H1 (cell line): ENCODE data around the gene BAK1. TPM values are rescaled to one million over a fixed set of nuclear protein-coding genes. Genes with fewer than 3 reads are reported as not detected.

Experiments used
- CTCF ChIA-PET: fragments of 300-600 bp; sonication (Branson Sonifier 250); formaldehyde crosslinking; loops from one replicate; lab custom pipeline; 2021; ENCODE audit not compliant: partially characterized antibody; lab: Charles Lee
- POLR2A ChIA-PET: fragments of 300-600 bp; sonication (Branson Sonifier 250); formaldehyde crosslinking; loops from one replicate; lab custom pipeline; 2021; ENCODE audit warnings: inconsistent platforms; ENCODE audit not compliant: partially characterized antibody; lab: Charles Lee
- DNase-seq, 2 experiments: peaks; one replicate each; pipeline versions ENCODE4 v3.0.0 to v3.0.0-alpha.2; 2010 to 2022; ENCODE audit warnings: low spot score in 2 of 2, low read depth in 1 of 2, mixed read lengths in 1 of 2
- FAIRE-seq: peaks from 2 replicates; lab custom pipeline; 2011; peaks lifted over from hg19 to GRCh38; lab: Jason Lieb, UNC
- H2AFZ ChIP-seq: 2 replicates; pipeline ENCODE4 v1.8.1; 2012; ENCODE audit warnings: low read length, inconsistent platforms
- H2AK5ac ChIP-seq: 2 replicates; pipeline ENCODE4 v1.6.1; 2013; ENCODE audit warnings: low read depth, low read length
- H2BK120ac ChIP-seq: replicated peaks from 2 replicates; pipeline ENCODE3; 2013; ENCODE audit warnings: low read depth, low read length, inconsistent platforms
- H2BK12ac ChIP-seq: 2 replicates; pipeline ENCODE4 v1.6.1; 2013; ENCODE audit warnings: low read depth, low read length
- H2BK15ac ChIP-seq: 2 replicates; pipeline ENCODE4 v1.6.1; 2013; ENCODE audit warnings: low read length
- H2BK20ac ChIP-seq: 2 replicates; pipeline ENCODE4 v1.6.1; 2013; ENCODE audit warnings: low read length
- H2BK5ac ChIP-seq: 2 replicates; pipeline ENCODE4 v1.6.1; 2013; ENCODE audit warnings: low read depth, low read length
- H3K14ac ChIP-seq: 2 replicates; pipeline ENCODE4 v1.6.1; 2013; ENCODE audit warnings: inconsistent platforms; ENCODE audit not compliant: insufficient read length
- H3K18ac ChIP-seq: 2 replicates; pipeline ENCODE4 v1.6.1; 2013; ENCODE audit warnings: low read length; ENCODE audit errors: extremely low read depth
- H3K23ac ChIP-seq: 2 replicates; pipeline ENCODE4 v1.6.1; 2013; ENCODE audit warnings: inconsistent platforms; ENCODE audit not compliant: insufficient read length
- H3K23me2 ChIP-seq: 2 replicates; pipeline ENCODE4 v1.6.1; 2013; ENCODE audit warnings: low read depth, low read length
- H3K27ac ChIP-seq: 2 replicates; pipeline ENCODE4 v1.6.1; 2011; ENCODE audit warnings: low read depth, low read length, inconsistent platforms
- H3K27me3 ChIP-seq, 4 experiments: replicated peaks in 1 of 4; 1 replicate in 1 of 4; 2 replicates in 3 of 4; pipeline versions ENCODE4 v1.6.1 to v1.8.1; 2011 to 2013; ENCODE audit warnings: low read length in 3 of 4, mild to moderate bottlenecking in 3 of 4, inconsistent platforms in 2 of 4, mixed read lengths in 2 of 4, moderate library complexity in 1 of 4; ENCODE audit not compliant: control insufficient read depth in 3 of 4, insufficient read depth in 3 of 4; ENCODE audit errors: extremely low read depth in 1 of 4
- H3K36me3 ChIP-seq, 4 experiments: 2 replicates each; pipeline versions ENCODE4 v1.6.1 to v1.8.1; 2011 to 2013; ENCODE audit warnings: mild to moderate bottlenecking in 4 of 4, low read length in 3 of 4, moderate library complexity in 2 of 4, control low read depth in 1 of 4, inconsistent platforms in 1 of 4; ENCODE audit not compliant: insufficient read depth in 4 of 4, control insufficient read depth in 2 of 4
- H3K4ac ChIP-seq: replicated peaks from 2 replicates; pipeline ENCODE3; 2013; ENCODE audit warnings: low read length, low read depth, mixed read lengths, inconsistent platforms; ENCODE audit not compliant: insufficient read length
- H3K4me1 ChIP-seq, 4 experiments: replicated peaks in 1 of 4; 1 replicate in 1 of 4; 2 replicates in 3 of 4; pipeline versions ENCODE4 v1.6.1 to v1.8.1; 2011 to 2013; ENCODE audit warnings: low read length in 3 of 4, inconsistent platforms in 2 of 4, mixed read lengths in 1 of 4; ENCODE audit not compliant: insufficient read depth in 4 of 4, control insufficient read depth in 3 of 4
- H3K4me2 ChIP-seq, 2 experiments: 2 replicates each; pipeline versions ENCODE4 v1.6.1 to v1.8.1; 2011 to 2013; ENCODE audit warnings: low read depth in 2 of 2, low read length in 2 of 2, control low read depth in 1 of 2, inconsistent platforms in 1 of 2, mild to moderate bottlenecking in 1 of 2; ENCODE audit not compliant: insufficient read depth in 1 of 2
- H3K4me3 ChIP-seq, 4 experiments: fragments of 200-600, 300-600 bp in 1 of 4; sonication (generic), shearing (Covaris generic), sonication (Bioruptor Twin) in 1 of 4; 2 replicates each; pipeline versions ENCODE4 v1.5.1 to v1.8.1; 2011 to 2016; ENCODE audit warnings: low read length in 4 of 4, low read depth in 3 of 4, control low read depth in 2 of 4, inconsistent platforms in 2 of 4, mild to moderate bottlenecking in 2 of 4, mixed read lengths in 1 of 4, moderate library complexity in 1 of 4; ENCODE audit not compliant: insufficient read depth in 2 of 4; ENCODE audit errors: extremely low read depth in 1 of 4
- H3K56ac ChIP-seq: replicated peaks from 2 replicates; pipeline ENCODE3; 2013; ENCODE audit warnings: low read depth, mild to moderate bottlenecking, mixed read lengths, low read length, inconsistent platforms; ENCODE audit not compliant: insufficient read length
- H3K79me1 ChIP-seq: 2 replicates; pipeline ENCODE4 v1.6.1; 2013; ENCODE audit warnings: low read depth, low read length, control low read depth
- H3K79me2 ChIP-seq, 2 experiments: 2 replicates each; pipeline versions ENCODE4 v1.6.1 to v1.8.1; 2012 to 2013; ENCODE audit warnings: low read length in 2 of 2, mild to moderate bottlenecking in 2 of 2, inconsistent platforms in 1 of 2; ENCODE audit not compliant: insufficient read depth in 2 of 2, control insufficient read depth in 1 of 2
- H3K9ac ChIP-seq, 4 experiments: replicated peaks in 1 of 4; 1 replicate in 1 of 4; 2 replicates in 3 of 4; pipeline versions ENCODE4 v1.6.1 to v1.8.1; 2011 to 2013; ENCODE audit warnings: low read depth in 3 of 4, low read length in 3 of 4, control low read depth in 2 of 4, mild to moderate bottlenecking in 2 of 4, moderate library complexity in 2 of 4, inconsistent platforms in 1 of 4; ENCODE audit errors: extremely low read depth in 1 of 4
- H3K9me3 ChIP-seq, 2 experiments: 2 replicates each; pipeline versions ENCODE4 v1.6.1 to v1.8.1; 2012 to 2013; ENCODE audit warnings: mild to moderate bottlenecking in 2 of 2, moderate library complexity in 2 of 2, control low read depth in 1 of 2, inconsistent platforms in 1 of 2, low read depth in 1 of 2, low read length in 1 of 2, mixed read lengths in 1 of 2; ENCODE audit not compliant: insufficient read depth in 2 of 2
- H4K20me1 ChIP-seq, 2 experiments: replicated peaks in 1 of 2; 2 replicates each; pipeline versions ENCODE3 to v1.8.1; 2011 to 2013; ENCODE audit warnings: inconsistent platforms in 2 of 2, low read length in 2 of 2, mild to moderate bottlenecking in 1 of 2; ENCODE audit not compliant: insufficient read depth in 2 of 2, control insufficient read depth in 1 of 2
- H4K5ac ChIP-seq: 2 replicates; pipeline ENCODE4 v1.6.1; 2013; ENCODE audit warnings: low read length, low read depth, mixed read lengths, inconsistent platforms; ENCODE audit not compliant: insufficient read length
- H4K8ac ChIP-seq: 2 replicates; pipeline ENCODE4 v1.8.0; 2013; ENCODE audit warnings: mild to moderate bottlenecking, moderate library complexity, low read length, inconsistent platforms; ENCODE audit not compliant: insufficient read depth; ENCODE audit errors: extremely low read depth
- H4K91ac ChIP-seq: replicated peaks from 2 replicates; pipeline ENCODE3; 2013; ENCODE audit warnings: low read length, mixed read lengths, inconsistent platforms; ENCODE audit not compliant: insufficient read length
- CBX5 ChIP-seq: fragments of 300-800, 300-1000 bp; sonication (generic); IDR thresholded peaks from 2 replicates; pipeline ENCODE4 v1.7.1; 2016; ENCODE audit warnings: antibody characterized with exemption, low read length, low read depth
- POLR2A ChIP-seq, 2 experiments: IDR thresholded peaks; 1 replicate in 1 of 2; 2 replicates in 1 of 2; pipeline ENCODE4 v1.6.1; 2011; ENCODE audit warnings: low read depth in 2 of 2, low read length in 2 of 2, mild to moderate bottlenecking in 2 of 2; ENCODE audit errors: control extremely low read depth in 1 of 2
- POU5F1 ChIP-seq: IDR thresholded peaks from 2 replicates; pipeline ENCODE4 v1.6.1; 2011; ENCODE audit warnings: low read depth, mild to moderate bottlenecking, low read length, moderate library complexity
- RFX5 ChIP-seq: IDR thresholded peaks from 2 replicates; pipeline ENCODE4 v1.6.1; 2011; ENCODE audit warnings: low read depth, low read length, improper control_type of control experiment, borderline replicate concordance
- WGBS, 2 experiments: shearing (Covaris generic) in 1 of 2; methylation state at CpG; one replicate each; pipeline versions ENCODE4 v1.1.6 to v1.1.7; 2013 to 2015; ENCODE audit warnings: low lambda C conversion rate in 2 of 2, mixed read lengths in 2 of 2, inconsistent platforms in 1 of 2, low coverage in 1 of 2, missing lambda C conversion rate in 1 of 2; ENCODE audit not compliant: insufficient replicate concordance in 2 of 2, insufficient coverage in 1 of 2, insufficient read length in 1 of 2; ENCODE audit errors: extremely low coverage in 1 of 2, missing lambda C conversion rate in 1 of 2; 5-methylcytosine and 5-hydroxymethylcytosine counted together
- polyA plus RNA-seq, 7 experiments: library from polyadenylated mRNA; depleted of rRNA in 3 of 7; stranded (reverse) in 5 of 7; unstranded in 2 of 7; fragments of >200 nt in 5 of 7; fragments of 200-250 nt in 2 of 7; gene quantifications; 1 replicate in 5 of 7; 2 replicates in 1 of 7; 4 replicates in 1 of 7; pipeline versions ENCODE4 v1.2.1 to v1.2.3, GENCODE V29; 2011 to 2013; ENCODE audit warnings: missing spikeins in 2 of 7, mixed read lengths in 2 of 7
- total RNA-seq: library from RNA; stranded (reverse); fragmentation: NEBNext Ultra II Directional; extraction: Animal tissue kit (Norgen Biotek cat#: 25700); gene quantifications from 2 replicates; pipeline ENCODE4 v1.2.1, GENCODE V29; 2021
- TF ChIP-seq, protein P1 (sequence below), 3 experiments: IDR thresholded peaks; 1 replicate in 2 of 3; 2 replicates in 1 of 3; pipeline versions ENCODE4 v1.5.1 to v1.6.1; 2011; ENCODE audit warnings: low read length in 3 of 3, mild to moderate bottlenecking in 3 of 3, inconsistent platforms in 2 of 3, low read depth in 1 of 3, moderate library complexity in 1 of 3; ENCODE audit not compliant: insufficient read depth in 1 of 3; ENCODE audit errors: control extremely low read depth in 1 of 3

The BAK1 gene
- total and polyA plus RNA-seq, 2 of the 8 experiments (the other 6 are each of a cell fraction or from before 2014, with no cell fraction given), result 43.3 to 43.4 TPM

DNA sequence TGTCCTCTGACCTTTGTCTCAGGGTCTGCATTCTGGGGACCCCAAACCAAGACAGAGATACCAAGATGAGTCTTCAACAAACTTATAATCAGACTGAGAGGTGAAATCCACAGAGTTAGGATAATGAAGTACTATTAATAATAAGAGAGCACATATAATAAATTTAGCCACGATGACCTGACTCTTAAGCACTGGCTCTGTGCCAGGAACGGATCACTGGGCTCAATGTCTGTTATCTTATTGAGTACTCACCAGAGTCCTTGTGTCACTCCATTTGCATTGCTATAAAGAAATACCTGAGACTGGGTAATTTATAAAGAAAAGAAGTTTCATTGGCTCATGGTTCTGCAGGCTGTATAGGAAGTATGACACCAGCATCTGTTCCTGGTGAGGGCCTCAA lies 22.1 kb upstream of the BAK1 start:
- Histone ChIP-seq H2BK120ac (no peak overlapping the region), H4K91ac (no peak overlapping the region), H3K79me2 (no peaks in the 10 kb centered on the region), H4K20me1 (no peaks in the 10 kb centered on the region), H2AK5ac (no peak overlapping the region), H4K8ac (no peak overlapping the region), H3K23me2 (no peaks in the 10 kb centered on the region), H3K27me3 (no peaks in the 10 kb centered on the region), H2BK5ac (no peak overlapping the region), H3K36me3 (no peaks in the 10 kb centered on the region), H3K79me1 (no peaks in the 10 kb centered on the region), H3K9me3 (peaks cover 3 to 5% of the 10 kb centered on the region in 2 experiments; a peak in 1 of 4 replicates), H3K27ac (no peak overlapping the region), H4K5ac (no peak overlapping the region), H2BK15ac (no peak overlapping the region), H2BK12ac (no peak overlapping the region), H3K18ac (no peak overlapping the region), H3K23ac (no peak overlapping the region), H3K14ac (no peak overlapping the region), H3K4ac (no peak overlapping the region), H2AFZ (no peak overlapping the region), H3K9ac (no peak overlapping the region), H2BK20ac (no peak overlapping the region), H3K4me3 (no peak overlapping the region), H3K56ac (no peak overlapping the region), H3K4me2 (no peak overlapping the region), H3K4me1 (peaks cover 0 to 4% (median 3%) of the 10 kb centered on the region in 4 experiments; a peak in 5 of 7 replicates)
- 84% methylated on average over 2 of the region's 2 CpGs; no CpG with 5 or more reads in 1 of the 2 experiments for WGBS, 2 experiments
- DNase-seq (no peak), FAIRE-seq (no peak)
- CTCF ChIA-PET, result interaction anchor here (1.0 to 1.2 kb wide), 2 partner anchors 19 to 30 kb away, joined by 3 to 4 read pairs; partner anchors contain the start of gene ITPR3
- TF ChIP-seq, protein P1, sequence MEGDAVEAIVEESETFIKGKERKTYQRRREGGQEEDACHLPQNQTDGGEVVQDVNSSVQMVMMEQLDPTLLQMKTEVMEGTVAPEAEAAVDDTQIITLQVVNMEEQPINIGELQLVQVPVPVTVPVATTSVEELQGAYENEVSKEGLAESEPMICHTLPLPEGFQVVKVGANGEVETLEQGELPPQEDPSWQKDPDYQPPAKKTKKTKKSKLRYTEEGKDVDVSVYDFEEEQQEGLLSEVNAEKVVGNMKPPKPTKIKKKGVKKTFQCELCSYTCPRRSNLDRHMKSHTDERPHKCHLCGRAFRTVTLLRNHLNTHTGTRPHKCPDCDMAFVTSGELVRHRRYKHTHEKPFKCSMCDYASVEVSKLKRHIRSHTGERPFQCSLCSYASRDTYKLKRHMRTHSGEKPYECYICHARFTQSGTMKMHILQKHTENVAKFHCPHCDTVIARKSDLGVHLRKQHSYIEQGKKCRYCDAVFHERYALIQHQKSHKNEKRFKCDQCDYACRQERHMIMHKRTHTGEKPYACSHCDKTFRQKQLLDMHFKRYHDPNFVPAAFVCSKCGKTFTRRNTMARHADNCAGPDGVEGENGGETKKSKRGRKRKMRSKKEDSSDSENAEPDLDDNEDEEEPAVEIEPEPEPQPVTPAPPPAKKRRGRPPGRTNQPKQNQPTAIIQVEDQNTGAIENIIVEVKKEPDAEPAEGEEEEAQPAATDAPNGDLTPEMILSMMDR (IDR thresholded peaks at IDR 0.05; ENCODE audit: control extremely low read depth in 1 of 3, insufficient read depth in 1 of 3, low read depth in 1 of 3, low read length in 3 of 3), result no peak
- no peak for TF ChIP-seq CBX5
- TF ChIP-seq POLR2A (IDR thresholded peaks at IDR 0.05; ENCODE audit: control extremely low read depth in 1 of 2, low read depth in 2 of 2, low read length in 2 of 2), result no peak
- no peak for TF ChIP-seq POU5F1
- no peak for TF ChIP-seq RFX5
- POLR2A ChIA-PET, result no interaction called here
